ENCODE measurements around the gene BCL6B. TPM values are rescaled to one million over a fixed set of nuclear protein-coding genes. Genes with fewer than 3 reads are reported as not detected.

The BCL6B gene
- total and polyA plus RNA-seq, 2 experiments from 2014 or later = 0.53 to 1.1 TPM

- TF ChIP-seq, protein P1, sequence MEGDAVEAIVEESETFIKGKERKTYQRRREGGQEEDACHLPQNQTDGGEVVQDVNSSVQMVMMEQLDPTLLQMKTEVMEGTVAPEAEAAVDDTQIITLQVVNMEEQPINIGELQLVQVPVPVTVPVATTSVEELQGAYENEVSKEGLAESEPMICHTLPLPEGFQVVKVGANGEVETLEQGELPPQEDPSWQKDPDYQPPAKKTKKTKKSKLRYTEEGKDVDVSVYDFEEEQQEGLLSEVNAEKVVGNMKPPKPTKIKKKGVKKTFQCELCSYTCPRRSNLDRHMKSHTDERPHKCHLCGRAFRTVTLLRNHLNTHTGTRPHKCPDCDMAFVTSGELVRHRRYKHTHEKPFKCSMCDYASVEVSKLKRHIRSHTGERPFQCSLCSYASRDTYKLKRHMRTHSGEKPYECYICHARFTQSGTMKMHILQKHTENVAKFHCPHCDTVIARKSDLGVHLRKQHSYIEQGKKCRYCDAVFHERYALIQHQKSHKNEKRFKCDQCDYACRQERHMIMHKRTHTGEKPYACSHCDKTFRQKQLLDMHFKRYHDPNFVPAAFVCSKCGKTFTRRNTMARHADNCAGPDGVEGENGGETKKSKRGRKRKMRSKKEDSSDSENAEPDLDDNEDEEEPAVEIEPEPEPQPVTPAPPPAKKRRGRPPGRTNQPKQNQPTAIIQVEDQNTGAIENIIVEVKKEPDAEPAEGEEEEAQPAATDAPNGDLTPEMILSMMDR (IDR thresholded peaks at IDR 0.05; ENCODE audit: poor library complexity) = no peak
- TF ChIP-seq EZH2 (IDR thresholded peaks at IDR 0.05; ENCODE audit: borderline replicate concordance) (no peak), EZH2phosphoT487 (IDR thresholded peaks at IDR 0.05; ENCODE audit: low read depth, severe bottlenecking, unreplicated experiment) (no peak)
- Histone ChIP-seq H3K9me2 (replicated peaks; ENCODE audit: insufficient read depth) (no peaks in the 10 kb centered on the region), H3K4me3 (no peak overlapping the region), H2AFZ (peak overlapping the region; percentile 69), H3K36me3 (replicated peaks; ENCODE audit: insufficient read depth, low read depth) (no peaks in the 10 kb centered on the region), H3K9me3 (ENCODE audit: low read depth) (no peaks in the 10 kb centered on the region), H3K79me2 (no peaks in the 10 kb centered on the region), H3K27ac (no peak overlapping the region), H4K20me1 (ENCODE audit: insufficient read depth, poor library complexity, severe bottlenecking) (no peaks in the 10 kb centered on the region), H3K27me3 (peaks cover 15% of the 10 kb centered on the region), H3K4me2 (peak overlapping the region; percentile 69), H3K4me1 (ENCODE audit: insufficient read depth) (peaks cover 7% of the 10 kb centered on the region)
- 46% methylated on average over 43 of the region's 51 CpGs for WGBS (ENCODE audit: low lambda C conversion rate, missing lambda C conversion rate)
- peak; percentile 91 for DNase-seq (ENCODE audit: low spot score)
These were observed 939 bp downstream of the BCL6B start for GRCh38 chr17:7023576-7024401.

- Histone ChIP-seq H3K36me3 (replicated peaks; ENCODE audit: insufficient read depth, low read depth) (no peaks in the 10 kb centered on the region), H3K27me3 (peaks cover 15% of the 10 kb centered on the region), H3K9me2 (replicated peaks; ENCODE audit: insufficient read depth) (no peaks in the 10 kb centered on the region), H3K9me3 (ENCODE audit: low read depth) (no peaks in the 10 kb centered on the region), H2AFZ (no peak overlapping the region), H3K4me3 (no peak overlapping the region), H3K4me1 (ENCODE audit: insufficient read depth) (peaks cover 7% of the 10 kb centered on the region), H3K79me2 (no peaks in the 10 kb centered on the region), H4K20me1 (ENCODE audit: insufficient read depth, poor library complexity, severe bottlenecking) (no peaks in the 10 kb centered on the region), H3K27ac (no peak overlapping the region), H3K4me2 (no peak overlapping the region)
- 96% methylated on average over 8 of the region's 8 CpGs for WGBS (ENCODE audit: low lambda C conversion rate, missing lambda C conversion rate)
- no peak for DNase-seq (ENCODE audit: low spot score)
- TF ChIP-seq, protein P1 (IDR thresholded peaks at IDR 0.05; ENCODE audit: poor library complexity) = no peak
- TF ChIP-seq EZH2 (IDR thresholded peaks at IDR 0.05; ENCODE audit: borderline replicate concordance) (no peak), EZH2phosphoT487 (IDR thresholded peaks at IDR 0.05; ENCODE audit: low read depth, severe bottlenecking, unreplicated experiment) (no peak)
These were observed 1.5 kb downstream of the BCL6B start for GRCh38 chr17:7024402-7024785.

DNA sequence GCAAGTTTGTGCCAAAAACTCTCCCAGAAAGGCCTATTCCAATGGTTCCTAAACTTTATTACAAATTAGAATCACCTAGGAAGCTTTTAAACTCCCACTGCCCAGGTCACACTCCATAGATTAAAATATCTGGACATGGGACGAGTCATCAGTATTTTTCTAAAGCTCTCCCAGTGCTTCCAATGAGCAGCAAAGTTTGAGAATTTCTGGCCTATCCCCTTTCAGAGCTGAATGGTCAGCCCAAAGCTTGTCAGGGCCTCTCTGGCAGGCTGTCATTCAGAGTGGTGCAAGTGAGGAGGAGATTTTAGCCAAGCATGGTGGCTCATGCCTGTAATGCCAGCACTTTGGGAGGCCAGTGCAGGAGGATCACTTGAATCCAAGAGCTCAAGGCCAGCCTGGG is 2.4 kb downstream of the BCL6B start:
- no peak for DNase-seq (ENCODE audit: low spot score)
- Histone ChIP-seq H3K27ac (no peak overlapping the region), H3K9me3 (ENCODE audit: low read depth) (no peaks in the 10 kb centered on the region), H3K4me1 (ENCODE audit: insufficient read depth) (peaks cover 7% of the 10 kb centered on the region), H3K27me3 (peaks cover 15% of the 10 kb centered on the region), H3K4me2 (no peak overlapping the region), H3K79me2 (no peaks in the 10 kb centered on the region), H4K20me1 (ENCODE audit: insufficient read depth, poor library complexity, severe bottlenecking) (no peaks in the 10 kb centered on the region), H3K36me3 (replicated peaks; ENCODE audit: insufficient read depth, low read depth) (no peaks in the 10 kb centered on the region), H3K4me3 (no peak overlapping the region), H2AFZ (no peak overlapping the region), H3K9me2 (replicated peaks; ENCODE audit: insufficient read depth) (no peaks in the 10 kb centered on the region)
- TF ChIP-seq EZH2 (IDR thresholded peaks at IDR 0.05; ENCODE audit: borderline replicate concordance) = no peak
- TF ChIP-seq, protein P1 (IDR thresholded peaks at IDR 0.05; ENCODE audit: poor library complexity) = no peak
- no peak for TF ChIP-seq EZH2phosphoT487 (IDR thresholded peaks at IDR 0.05; ENCODE audit: low read depth, severe bottlenecking, unreplicated experiment)
- 95% methylated on average over 1 of the region's 1 CpG for WGBS (ENCODE audit: low lambda C conversion rate, missing lambda C conversion rate)

All from hepatocyte (in vitro differentiated cells).